ENCODE results near the gene CARD14. TPM values are rescaled to one million over a fixed set of nuclear protein-coding genes. Genes with fewer than 3 reads are reported as not detected.

CARD14 gene
- not detected for polyA plus RNA-seq (ENCODE audit: low read depth in 6 of 6)

GRCh38 chr17:80169784-80170500 lies at the start of gene CARD14:
Gene CARD14 (plus strand): TSS chr17:80170030. CDS start chr17:80181439, 11,409 bp downstream.
- DNase-seq (no peak), ATAC-seq (ENCODE audit: low read depth in 2 of 2) (no peak)
- Mint-ChIP-seq H3K27ac (peak within 1 kb of the TSS in 4 of 6 donors; percentile 15 to 89 (median 48)), H3K36me3 (peaks cover 0 to 4% of the 10 kb centered on the region in 2 donors), H3K4me3 (no peak within 1 kb of the TSS), H3K4me1 (no peaks in the 10 kb centered on the region), H3K9me3 (peaks cover 0 to 5% (median 0%) of the 10 kb centered on the region in 7 donors), H3K27me3 (peaks cover 0 to 8% (median 5%) of the 10 kb centered on the region in 3 donors)

- H3K27me3 Mint-ChIP-seq: peaks cover 4 to 10% (median 9%) of the 10 kb centered on the region in 3 donors
- H3K27ac Mint-ChIP-seq: peak overlapping the region in 1 of 6 donors; percentile 70
- ATAC-seq (ENCODE audit: low read depth in 2 of 2) (no peak), DNase-seq (no peak)
- H3K9me3 Mint-ChIP-seq: peaks cover 0 to 2% (median 0%) of the 10 kb centered on the region in 7 donors
- no peak overlapping the region for H3K4me3 Mint-ChIP-seq
- no peaks in the 10 kb centered on the region for H3K4me1 Mint-ChIP-seq
- H3K36me3 Mint-ChIP-seq: no peaks in the 10 kb centered on the region
Observed at GRCh38 chr17:80122026-80122575, 47.7 kb upstream of the CARD14 start.

GRCh38 chr17:80122926-80123505 lies 46.8 kb upstream of the CARD14 start:
- Mint-ChIP-seq H3K4me3 (no peak overlapping the region), H3K27me3 (peaks cover 8 to 14% (median 11%) of the 10 kb centered on the region in 3 donors), H3K27ac (no peak overlapping the region), H3K36me3 (no peaks in the 10 kb centered on the region), H3K4me1 (no peaks in the 10 kb centered on the region), H3K9me3 (peaks cover 0 to 2% (median 0%) of the 10 kb centered on the region in 7 donors)
- DNase-seq (no peak), ATAC-seq (ENCODE audit: low read depth in 2 of 2) (no peak)

GRCh38 chr17:80123791-80124190 lies 46.0 kb upstream of the CARD14 start:
- Mint-ChIP-seq H3K36me3 (no peaks in the 10 kb centered on the region), H3K27me3 (peaks cover 10 to 19% (median 16%) of the 10 kb centered on the region in 3 donors), H3K4me3 (no peak overlapping the region), H3K27ac (no peak overlapping the region), H3K4me1 (no peaks in the 10 kb centered on the region), H3K9me3 (peaks cover 0 to 2% (median 0%) of the 10 kb centered on the region in 7 donors)
- DNase-seq (no peak), ATAC-seq (ENCODE audit: low read depth in 2 of 2) (no peak)

GRCh38 chr17:80124351-80124981 lies 45.4 kb upstream of the CARD14 start:
- Mint-ChIP-seq H3K27ac (no peak overlapping the region), H3K4me3 (peak overlapping the region in 1 of 8 donors; percentile 71), H3K4me1 (no peaks in the 10 kb centered on the region), H3K27me3 (peaks cover 10 to 25% (median 16%) of the 10 kb centered on the region in 3 donors), H3K9me3 (peaks cover 0 to 2% (median 0%) of the 10 kb centered on the region in 7 donors), H3K36me3 (no peaks in the 10 kb centered on the region)
- DNase-seq (no peak), ATAC-seq (ENCODE audit: low read depth in 2 of 2) (no peak)

- no peak for ATAC-seq (ENCODE audit: low read depth in 2 of 2)
- peaks cover 10 to 25% (median 16%) of the 10 kb centered on the region in 3 donors for H3K27me3 Mint-ChIP-seq
- no peak overlapping the region for H3K4me3 Mint-ChIP-seq
- H3K27ac Mint-ChIP-seq: no peak overlapping the region
- no peak for DNase-seq
- no peaks in the 10 kb centered on the region for H3K36me3 Mint-ChIP-seq
- H3K9me3 Mint-ChIP-seq: peaks cover 0 to 2% (median 0%) of the 10 kb centered on the region in 7 donors
- H3K4me1 Mint-ChIP-seq: no peaks in the 10 kb centered on the region
Observed at GRCh38 chr17:80125656-80126448, 44.0 kb upstream of the CARD14 start.

GRCh38 chr17:80126449-80126715 lies 43.4 kb upstream of the CARD14 start:
- Mint-ChIP-seq H3K36me3 (no peaks in the 10 kb centered on the region), H3K4me1 (no peaks in the 10 kb centered on the region), H3K9me3 (peaks cover 0 to 2% (median 0%) of the 10 kb centered on the region in 7 donors), H3K4me3 (peak overlapping the region in 1 of 8 donors; percentile 21), H3K27me3 (peaks cover 10 to 25% (median 16%) of the 10 kb centered on the region in 3 donors), H3K27ac (no peak overlapping the region)
- ATAC-seq (ENCODE audit: low read depth in 2 of 2): no peak
- DNase-seq: no peak

- Mint-ChIP-seq H3K36me3 (no peaks in the 10 kb centered on the region), H3K4me3 (no peak overlapping the region), H3K9me3 (peaks cover 0 to 2% (median 0%) of the 10 kb centered on the region in 7 donors), H3K27me3 (peaks cover 10 to 22% (median 13%) of the 10 kb centered on the region in 3 donors), H3K27ac (no peak overlapping the region), H3K4me1 (no peaks in the 10 kb centered on the region)
- DNase-seq (no peak), ATAC-seq (ENCODE audit: low read depth in 2 of 2) (no peak)
Observed at GRCh38 chr17:80129006-80129565, 40.7 kb upstream of the CARD14 start.

GRCh38 chr17:80130992-80131391 lies 38.8 kb upstream of the CARD14 start:
- no peak for ATAC-seq (ENCODE audit: low read depth in 2 of 2)
- H3K27ac Mint-ChIP-seq: no peak overlapping the region

GRCh38 chr17:80132906-80133625 lies 36.8 kb upstream of the CARD14 start:
- Mint-ChIP-seq H3K27ac (peak overlapping the region in 4 of 6 donors; percentile 18 to 91 (median 72)), H3K27me3 (peaks cover under 1 to 14% (median 2%) of the 10 kb centered on the region in 3 donors), H3K4me1 (no peaks in the 10 kb centered on the region), H3K9me3 (no peaks in the 10 kb centered on the region), H3K36me3 (peaks cover 3 to 25% of the 10 kb centered on the region in 2 donors), H3K4me3 (no peak overlapping the region)
- no peak for DNase-seq
- no peak for ATAC-seq (ENCODE audit: low read depth in 2 of 2)

More at GRCh38 chr17:80130992-80131391, 38.8 kb upstream of the CARD14 start:
- no peak for DNase-seq
- Mint-ChIP-seq H3K27me3 (peaks cover 6 to 16% (median 8%) of the 10 kb centered on the region in 3 donors), H3K4me3 (no peak overlapping the region), H3K9me3 (no peaks in the 10 kb centered on the region), H3K36me3 (peaks cover 0 to 12% of the 10 kb centered on the region in 2 donors), H3K4me1 (no peaks in the 10 kb centered on the region)

- Mint-ChIP-seq H3K9me3 (no peaks in the 10 kb centered on the region), H3K27me3 (peaks cover 0 to 8% (median 0%) of the 10 kb centered on the region in 3 donors), H3K27ac (peak overlapping the region in 2 of 6 donors; percentile 55 to 91), H3K4me1 (no peaks in the 10 kb centered on the region), H3K4me3 (no peak overlapping the region), H3K36me3 (peaks cover 7 to 30% of the 10 kb centered on the region in 2 donors)
- no peak for ATAC-seq (ENCODE audit: low read depth in 2 of 2)
- DNase-seq: no peak
Observed at GRCh38 chr17:80133626-80133970, 36.2 kb upstream of the CARD14 start.

GRCh38 chr17:80137131-80137530 lies 32.7 kb upstream of the CARD14 start:
- no peak overlapping the region for H3K27ac Mint-ChIP-seq
- no peak for ATAC-seq (ENCODE audit: low read depth in 2 of 2)
- peaks cover 20 to 38% of the 10 kb centered on the region in 2 donors for H3K36me3 Mint-ChIP-seq
- H3K4me3 Mint-ChIP-seq: no peak overlapping the region
- no peaks in the 10 kb centered on the region for H3K27me3 Mint-ChIP-seq
- no peaks in the 10 kb centered on the region for H3K4me1 Mint-ChIP-seq
- no peak for DNase-seq
- no peaks in the 10 kb centered on the region for H3K9me3 Mint-ChIP-seq
